Type B pancreatic cell (in vitro differentiated cells): ENCODE data around the gene HYCC1. TPM values are rescaled to one million over a fixed set of nuclear protein-coding genes. Genes with fewer than 3 reads are reported as not detected.
"Not testable (repeated sequence)": the region's sequence is repeated elsewhere in the genome, so short reads cannot be mapped to it uniquely, and the experiment has no call there.

Experiments
- DNase-seq: peaks from one replicate; pipeline ENCODE4 v3.0.0; 2021; ENCODE audit warnings: mixed read lengths; ENCODE audit not compliant: unreplicated experiment; ENCODE audit errors: extremely low spot score
- H3K27ac Mint-ChIP-seq: 2 replicates; pipeline ENCODE4 v1.8.0; 2021; ENCODE audit warnings: mild to moderate bottlenecking, mixed read lengths
- H3K27me3 Mint-ChIP-seq: 2 replicates; pipeline ENCODE4 v1.8.0; 2021; ENCODE audit warnings: mixed read lengths
- H3K36me3 Mint-ChIP-seq: 2 replicates; pipeline ENCODE4 v1.8.0; 2021; ENCODE audit warnings: mixed read lengths
- H3K4me1 Mint-ChIP-seq: one replicate; pipeline ENCODE4 v1.8.0; 2021; ENCODE audit warnings: mixed read lengths; ENCODE audit not compliant: unreplicated experiment
- H3K4me3 Mint-ChIP-seq: 2 replicates; pipeline ENCODE4 v1.8.0; 2021; ENCODE audit warnings: mild to moderate bottlenecking, mixed read lengths
- H3K9me3 Mint-ChIP-seq: 2 replicates; pipeline ENCODE4 v1.8.0; 2021; ENCODE audit warnings: mixed read lengths
- CTCF ChIP-seq: fragments of 200-600 bp; sonication (generic); conservative IDR thresholded peaks from 2 replicates; pipeline ENCODE4 v1.5.0; 2021; ENCODE audit warnings: antibody characterized with exemption, mild to moderate bottlenecking
- long read RNA-seq: library from polyadenylated mRNA; unstranded; transcript quantifications from one replicate; pipeline ENCODE4 v2.0.0, GENCODE V29; 2020
- total RNA-seq: library from RNA; stranded (reverse); gene quantifications from 2 replicates; pipeline ENCODE4 v1.2.1, GENCODE V29; 2021; ENCODE audit warnings: low replicate concordance

Gene HYCC1
- total RNA-seq, result 26.7 and 32.9 TPM in 2 replicates
- long read RNA-seq, full-length matches to known transcripts, result 65 of 83 reads
- long read RNA-seq, partial matches to known transcripts, result 3 of 83 reads
- long read RNA-seq, other reads (novel, unspliced or antisense), result 15 of 83 reads

GRCh38 chr7:23013715-23014649 is at the start of gene HYCC1:
Gene HYCC1, minus strand, starts transcription at chr7:23014130. Its CDS starts 23,019 bp downstream, at chr7:22991111.
- Mint-ChIP-seq H3K4me3 (peak within 1 kb of the TSS; percentile 99), H3K27ac (peak within 1 kb of the TSS; percentile 90), H3K9me3 (no peaks in the 10 kb centered on the region), H3K27me3 (peaks cover 3% of the 10 kb centered on the region), H3K36me3 (no peaks in the 10 kb centered on the region), H3K4me1 (peaks cover 10% of the 10 kb centered on the region)
- TF ChIP-seq CTCF, result peak; percentile 75
- peak; percentile 98 for DNase-seq

- Mint-ChIP-seq H3K27me3 (peaks cover 2% of the 10 kb centered on the region), H3K9me3 (no peaks in the 10 kb centered on the region), H3K4me1 (peaks cover 5% of the 10 kb centered on the region), H3K4me3 (no peak overlapping the region), H3K36me3 (no peaks in the 10 kb centered on the region), H3K27ac (peak overlapping the region; percentile 71)
- TF ChIP-seq CTCF, result no peak
- no peak for DNase-seq
Observed at GRCh38 chr7:23062452-23062851, 48.5 kb upstream of the HYCC1 start.

GRCh38 chr7:23061327-23061726 is 47.4 kb upstream of the HYCC1 start:
- Mint-ChIP-seq H3K9me3 (no peaks in the 10 kb centered on the region), H3K27me3 (no peaks in the 10 kb centered on the region), H3K4me3 (no peak overlapping the region), H3K27ac (no peak overlapping the region), H3K36me3 (no peaks in the 10 kb centered on the region), H3K4me1 (no peaks in the 10 kb centered on the region)
- no peak for TF ChIP-seq CTCF
- no peak for DNase-seq

GRCh38 chr7:23058408-23059096 is 44.6 kb upstream of the HYCC1 start:
- Mint-ChIP-seq H3K27me3 (no peaks in the 10 kb centered on the region), H3K36me3 (no peaks in the 10 kb centered on the region), H3K4me1 (no peaks in the 10 kb centered on the region), H3K9me3 (no peaks in the 10 kb centered on the region), H3K27ac (no peak overlapping the region), H3K4me3 (no peak overlapping the region)
- no peak for TF ChIP-seq CTCF
- no peak for DNase-seq

- Mint-ChIP-seq H3K36me3 (no peaks in the 10 kb centered on the region), H3K27me3 (no peaks in the 10 kb centered on the region), H3K4me1 (no peaks in the 10 kb centered on the region), H3K4me3 (no peak overlapping the region), H3K27ac (no peak overlapping the region), H3K9me3 (no peaks in the 10 kb centered on the region)
- peak; percentile 94 for TF ChIP-seq CTCF
- DNase-seq, result no peak
Observed at GRCh38 chr7:23055582-23056178, 41.8 kb upstream of the HYCC1 start.

GRCh38 chr7:23051124-23051485 is 37.2 kb upstream of the HYCC1 start:
- H3K27ac Mint-ChIP-seq, result not testable (repeated sequence)

GRCh38 chr7:23046336-23046735 is 32.4 kb upstream of the HYCC1 start:
- not testable (repeated sequence) for H3K27ac Mint-ChIP-seq, H3K27me3 Mint-ChIP-seq, H3K4me3 Mint-ChIP-seq, DNase-seq, H3K36me3 Mint-ChIP-seq, H3K9me3 Mint-ChIP-seq, H3K4me1 Mint-ChIP-seq

More at GRCh38 chr7:23051124-23051485, 37.2 kb upstream of the HYCC1 start:
- H3K27me3 Mint-ChIP-seq, H3K36me3 Mint-ChIP-seq, DNase-seq, H3K4me1 Mint-ChIP-seq, H3K9me3 Mint-ChIP-seq, H3K4me3 Mint-ChIP-seq: not testable (repeated sequence)

GRCh38 chr7:23045086-23045485 is 31.2 kb upstream of the HYCC1 start:
- not testable (repeated sequence) for H3K4me1 Mint-ChIP-seq, H3K9me3 Mint-ChIP-seq, H3K4me3 Mint-ChIP-seq, H3K27me3 Mint-ChIP-seq, H3K36me3 Mint-ChIP-seq, DNase-seq, H3K27ac Mint-ChIP-seq
